ENCODE results near the gene MRGPRD.
A peak's percentile ranks its signal among the peaks of the same experiment; 100 is the strongest.

The MRGPRD gene

GRCh38 chr11:68940651-68941323 is 40.0 kb downstream of the MRGPRD start:
- Mint-ChIP-seq H3K4me3 (no peak overlapping the region), H3K4me1 (ENCODE audit: low read depth) (peaks cover 1% of the 10 kb centered on the region), H3K27ac (no peak overlapping the region), H3K9me3 (no peaks in the 10 kb centered on the region), H3K27me3 (no peaks in the 10 kb centered on the region), H3K36me3 (ENCODE audit: low read depth) (peaks cover 56% of the 10 kb centered on the region)
- DNase-seq = no peak

- no peak for DNase-seq
- peaks cover 65% of the 10 kb centered on the region for H3K36me3 Mint-ChIP-seq (ENCODE audit: low read depth)
- H3K27ac Mint-ChIP-seq = no peak overlapping the region
Observed at GRCh38 chr11:68939583-68940555, 40.9 kb downstream of the MRGPRD start.

GRCh38 chr11:68938816-68939582 is 41.8 kb downstream of the MRGPRD start:
- Mint-ChIP-seq H3K27ac (peak overlapping the region; percentile 28), H3K36me3 (ENCODE audit: low read depth) (peaks cover 72% of the 10 kb centered on the region), H3K4me3 (no peak overlapping the region), H3K4me1 (ENCODE audit: low read depth) (no peaks in the 10 kb centered on the region), H3K27me3 (no peaks in the 10 kb centered on the region), H3K9me3 (no peaks in the 10 kb centered on the region)
- no peak for DNase-seq

More at GRCh38 chr11:68939583-68940555, 40.9 kb downstream of the MRGPRD start:
- H3K9me3 Mint-ChIP-seq = no peaks in the 10 kb centered on the region
- no peaks in the 10 kb centered on the region for H3K4me1 Mint-ChIP-seq (ENCODE audit: low read depth)
- H3K27me3 Mint-ChIP-seq = no peaks in the 10 kb centered on the region
- no peak overlapping the region for H3K4me3 Mint-ChIP-seq

GRCh38 chr11:68938088-68938487 is 42.7 kb downstream of the MRGPRD start:
- Mint-ChIP-seq H3K9me3 (no peaks in the 10 kb centered on the region), H3K27me3 (no peaks in the 10 kb centered on the region), H3K4me1 (ENCODE audit: low read depth) (no peaks in the 10 kb centered on the region), H3K4me3 (no peak overlapping the region), H3K27ac (no peak overlapping the region), H3K36me3 (ENCODE audit: low read depth) (peaks cover 78% of the 10 kb centered on the region)
- no peak for DNase-seq

GRCh38 chr11:68936676-68937620 is 43.8 kb downstream of the MRGPRD start:
- H3K27ac Mint-ChIP-seq = no peak overlapping the region
- no peak overlapping the region for H3K4me3 Mint-ChIP-seq
- H3K36me3 Mint-ChIP-seq (ENCODE audit: low read depth) = peaks cover 84% of the 10 kb centered on the region
- H3K9me3 Mint-ChIP-seq = no peaks in the 10 kb centered on the region
- no peaks in the 10 kb centered on the region for H3K27me3 Mint-ChIP-seq
- DNase-seq = no peak
- H3K4me1 Mint-ChIP-seq (ENCODE audit: low read depth) = no peaks in the 10 kb centered on the region

GRCh38 chr11:68936358-68936636 is 44.5 kb downstream of the MRGPRD start:
- no peaks in the 10 kb centered on the region for H3K9me3 Mint-ChIP-seq
- no peak overlapping the region for H3K4me3 Mint-ChIP-seq
- H3K36me3 Mint-ChIP-seq (ENCODE audit: low read depth) = peaks cover 87% of the 10 kb centered on the region
- no peaks in the 10 kb centered on the region for H3K4me1 Mint-ChIP-seq (ENCODE audit: low read depth)
- no peak overlapping the region for H3K27ac Mint-ChIP-seq
- no peaks in the 10 kb centered on the region for H3K27me3 Mint-ChIP-seq
- DNase-seq = no peak

- H3K9me3 Mint-ChIP-seq = no peaks in the 10 kb centered on the region
- DNase-seq = no peak
- H3K4me1 Mint-ChIP-seq (ENCODE audit: low read depth) = no peaks in the 10 kb centered on the region
- no peak overlapping the region for H3K27ac Mint-ChIP-seq
- no peak overlapping the region for H3K4me3 Mint-ChIP-seq
- peaks cover 85% of the 10 kb centered on the region for H3K36me3 Mint-ChIP-seq (ENCODE audit: low read depth)
- no peaks in the 10 kb centered on the region for H3K27me3 Mint-ChIP-seq
Observed at GRCh38 chr11:68935516-68936357, 45.0 kb downstream of the MRGPRD start.

GRCh38 chr11:68935066-68935465 is 45.7 kb downstream of the MRGPRD start:
- no peaks in the 10 kb centered on the region for H3K4me1 Mint-ChIP-seq (ENCODE audit: low read depth)
- no peaks in the 10 kb centered on the region for H3K9me3 Mint-ChIP-seq
- peaks cover 85% of the 10 kb centered on the region for H3K36me3 Mint-ChIP-seq (ENCODE audit: low read depth)
- DNase-seq = no peak
- H3K27me3 Mint-ChIP-seq = no peaks in the 10 kb centered on the region
- no peak overlapping the region for H3K27ac Mint-ChIP-seq
- no peak overlapping the region for H3K4me3 Mint-ChIP-seq

GRCh38 chr11:68934666-68935065 is 46.1 kb downstream of the MRGPRD start:
- no peaks in the 10 kb centered on the region for H3K27me3 Mint-ChIP-seq
- H3K4me1 Mint-ChIP-seq (ENCODE audit: low read depth) = no peaks in the 10 kb centered on the region
- no peak overlapping the region for H3K4me3 Mint-ChIP-seq
- H3K9me3 Mint-ChIP-seq = no peaks in the 10 kb centered on the region
- DNase-seq = no peak
- peaks cover 86% of the 10 kb centered on the region for H3K36me3 Mint-ChIP-seq (ENCODE audit: low read depth)
- no peak overlapping the region for H3K27ac Mint-ChIP-seq

- Mint-ChIP-seq H3K27ac (no peak overlapping the region), H3K4me3 (no peak overlapping the region), H3K36me3 (ENCODE audit: low read depth) (peaks cover 86% of the 10 kb centered on the region)
Observed at GRCh38 chr11:68934321-68934645, 46.5 kb downstream of the MRGPRD start.

GRCh38 chr11:68933605-68934320 is 47.0 kb downstream of the MRGPRD start:
- H3K27me3 Mint-ChIP-seq = no peaks in the 10 kb centered on the region
- no peak overlapping the region for H3K4me3 Mint-ChIP-seq
- no peaks in the 10 kb centered on the region for H3K9me3 Mint-ChIP-seq
- peaks cover 86% of the 10 kb centered on the region for H3K36me3 Mint-ChIP-seq (ENCODE audit: low read depth)
- no peak overlapping the region for H3K27ac Mint-ChIP-seq
- DNase-seq = no peak
- no peaks in the 10 kb centered on the region for H3K4me1 Mint-ChIP-seq (ENCODE audit: low read depth)

More at GRCh38 chr11:68934321-68934645, 46.5 kb downstream of the MRGPRD start:
- DNase-seq = no peak
- no peaks in the 10 kb centered on the region for H3K4me1 Mint-ChIP-seq (ENCODE audit: low read depth)
- H3K9me3 Mint-ChIP-seq = no peaks in the 10 kb centered on the region
- H3K27me3 Mint-ChIP-seq = no peaks in the 10 kb centered on the region

GRCh38 chr11:68932933-68933577 is 47.7 kb downstream of the MRGPRD start:
- Mint-ChIP-seq H3K27ac (no peak overlapping the region), H3K9me3 (no peaks in the 10 kb centered on the region), H3K4me3 (no peak overlapping the region), H3K27me3 (no peaks in the 10 kb centered on the region), H3K36me3 (ENCODE audit: low read depth) (peaks cover 86% of the 10 kb centered on the region), H3K4me1 (ENCODE audit: low read depth) (no peaks in the 10 kb centered on the region)
- DNase-seq = no peak
